GM12872 (cell line): ENCODE data around the gene SRM.
A peak's percentile ranks its signal among the peaks of the same experiment; 100 is the strongest.

Experiments
- CTCF ChIP-seq: IDR thresholded peaks from 3 replicates; pipeline ENCODE4 v1.5.1; 2011; ENCODE audit warnings: low read depth, mild to moderate bottlenecking, low read length, moderate library complexity; ENCODE audit not compliant: insufficient read depth

SRM gene

DNA sequence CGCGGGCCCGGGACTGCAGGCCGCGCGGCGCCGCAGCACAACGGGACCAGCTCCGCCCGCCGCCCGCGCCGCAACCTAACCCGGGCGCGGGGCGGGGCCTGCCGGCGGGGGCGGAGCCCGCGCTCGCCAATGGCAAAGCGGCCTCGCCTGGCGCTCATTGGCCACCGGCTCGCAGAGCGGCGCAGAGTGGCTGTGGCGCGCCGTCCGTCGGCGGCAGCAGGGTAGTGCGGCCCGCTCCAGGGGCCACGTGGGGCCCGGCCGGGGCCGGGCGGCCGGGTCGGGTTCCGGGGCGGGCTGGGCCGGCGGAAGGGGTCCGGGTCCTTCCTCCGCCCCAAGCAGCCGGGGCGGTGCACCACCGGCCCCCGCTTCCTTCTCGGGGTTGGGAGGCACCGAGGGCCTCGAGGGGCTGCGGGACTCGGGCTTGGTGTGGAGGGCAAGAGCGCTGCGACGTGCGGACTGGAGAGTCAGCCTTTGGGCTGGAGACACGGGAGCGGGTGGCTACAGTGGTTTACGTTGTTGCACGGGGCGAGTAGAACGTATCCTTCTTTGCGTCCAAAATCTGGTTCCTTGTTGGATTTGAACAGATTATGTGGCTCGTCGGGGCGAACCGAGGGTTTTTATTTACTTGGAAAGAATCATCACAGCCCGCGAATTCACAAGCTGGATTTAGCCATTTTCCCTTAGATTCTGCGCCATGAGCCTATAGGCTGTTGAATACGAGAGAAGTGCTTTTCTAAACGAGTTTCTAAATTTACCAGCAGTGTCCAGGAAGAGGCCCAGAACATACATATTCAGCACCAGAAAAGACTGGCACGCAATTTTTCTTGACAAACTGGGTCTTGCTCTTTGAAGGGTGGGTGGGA lies at the start of gene SRM:
Gene SRM, minus strand, starts transcription at position 51 of the 863 bp plus-strand sequence. CDS start 75 bp downstream, outside the sequence.
- peak; percentile 36; the same call in 1 of the 3 replicates for TF ChIP-seq CTCF

GRCh38 chr1:11109047-11109760 lies 49.4 kb upstream of the SRM start:
- TF ChIP-seq CTCF, result no peak

- no peak for TF ChIP-seq CTCF
Measured at GRCh38 chr1:11107599-11107998, 47.8 kb upstream of the SRM start.

DNA sequence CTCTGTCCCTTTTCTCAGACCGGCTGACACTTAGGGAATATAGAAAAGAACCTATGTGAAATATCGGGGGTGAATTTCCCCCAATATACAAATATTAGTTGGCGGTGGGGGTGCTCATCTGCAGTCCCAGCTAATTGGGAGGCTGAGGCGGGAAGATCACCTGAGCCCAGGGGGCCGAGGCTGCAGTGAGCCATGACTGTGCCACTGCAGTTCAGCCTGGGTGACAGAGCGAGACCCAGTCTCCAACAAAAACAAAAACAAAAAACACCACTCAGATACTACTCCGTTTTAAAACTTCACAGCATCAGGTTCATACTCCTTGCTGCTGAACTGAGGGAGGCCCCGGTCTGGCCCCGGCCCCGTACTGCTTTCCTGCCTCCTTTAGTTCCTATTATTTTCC lies 45.8 kb upstream of the SRM start:
- TF ChIP-seq CTCF, result no peak

- no peak for TF ChIP-seq CTCF
Measured at GRCh38 chr1:11101347-11101746, 41.5 kb upstream of the SRM start.

DNA sequence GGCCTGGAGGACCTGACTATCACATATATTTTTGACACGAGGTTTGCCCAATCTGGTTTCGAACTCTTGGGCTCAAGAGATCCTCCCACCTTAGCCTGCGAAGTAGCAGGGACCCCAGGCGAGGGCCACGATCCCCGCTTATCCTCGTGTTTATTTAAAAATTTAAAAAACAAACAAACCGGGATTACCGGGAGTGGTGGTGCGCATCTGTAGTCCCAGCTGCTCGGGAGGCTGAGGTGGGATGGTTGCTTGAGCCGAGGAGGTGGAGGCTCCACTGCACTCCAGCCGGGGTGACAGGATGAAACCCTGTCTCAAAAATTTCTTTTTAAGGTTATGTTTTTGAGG lies 40.3 kb upstream of the SRM start:
- no peak for TF ChIP-seq CTCF

DNA sequence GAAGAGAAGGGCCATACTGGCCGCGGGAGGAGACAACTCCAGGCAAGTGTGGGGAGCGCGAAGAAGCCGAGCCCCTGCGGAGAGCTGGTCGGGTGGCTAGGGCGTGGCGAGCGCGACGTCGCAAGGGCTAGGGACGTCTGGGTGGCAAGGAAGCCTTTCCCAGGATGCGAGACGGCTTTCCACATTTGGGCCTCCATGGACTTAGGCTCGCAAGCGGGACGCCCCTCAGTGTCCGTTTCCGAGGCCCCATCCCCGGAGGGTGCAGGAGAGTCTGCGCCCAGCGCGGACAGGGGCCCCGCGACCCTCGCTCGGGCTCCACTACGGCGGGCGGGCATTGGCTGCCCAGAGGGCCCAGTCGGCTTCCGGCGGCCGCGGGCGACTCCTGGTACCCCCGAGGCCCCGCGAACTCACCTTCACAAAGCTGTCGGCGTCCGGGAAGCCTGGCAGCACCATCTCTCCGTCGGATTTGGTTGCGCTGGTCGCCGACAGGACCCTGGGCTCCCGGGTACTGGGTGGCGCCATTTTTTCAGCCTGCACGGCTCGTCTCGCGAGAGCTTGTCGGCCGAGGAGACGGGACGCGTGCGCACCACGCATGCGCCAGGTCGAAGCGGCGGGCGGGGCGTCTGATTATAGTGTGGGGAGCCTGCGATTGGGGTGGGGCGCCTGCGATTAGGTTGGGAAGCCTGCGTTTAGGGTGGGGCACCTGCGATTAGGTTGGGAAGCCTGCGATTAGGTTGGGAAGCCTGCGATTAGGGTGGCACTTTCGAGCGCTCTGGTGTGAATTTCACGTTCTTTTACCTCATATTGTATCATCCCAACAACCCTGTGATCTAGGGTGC lies 39.7 kb upstream of the SRM start, which contains the start of gene EXOSC10:
Gene EXOSC10, minus strand, starts transcription at position 560 of the 839 bp plus-strand sequence. Its CDS starts 38 bp downstream, at position 522.
- no peak for TF ChIP-seq CTCF
